K562 (cell line): Measurements from ENCODE around the gene NRARP. TPM values are rescaled to one million over a fixed set of nuclear protein-coding genes. Genes with fewer than 3 reads are reported as not detected.

Experiments
- CBX5 ChIP-seq: IDR thresholded peaks from 2 replicates; pipeline ENCODE4 v1.6.1; 2014; ENCODE audit warnings: low read depth, borderline replicate concordance
- EZH2 ChIP-seq: IDR thresholded peaks from 2 replicates; pipeline ENCODE4 v1.6.1; 2012; ENCODE audit warnings: low read depth, mild to moderate bottlenecking, inconsistent platforms, low read length, borderline replicate concordance
- LCOR ChIP-seq: sonication (generic); formaldehyde crosslinking; IDR thresholded peaks from 2 replicates; pipeline ENCODE4 v1.8.0; 2022; ENCODE audit warnings: mild to moderate bottlenecking, missing genetic modification reagents
- MCM2 ChIP-seq: fragments of 450-650 bp; IDR thresholded peaks from 2 replicates; pipeline ENCODE4 v1.6.1; 2017; ENCODE audit warnings: low read depth, mild to moderate bottlenecking
- NEUROD1 ChIP-seq: fragments of 150-350 bp; IDR thresholded peaks from 2 replicates; pipeline ENCODE4 v1.6.1; 2014; ENCODE audit warnings: borderline replicate concordance, low read length, low read depth; ENCODE audit not compliant: partially characterized antibody
- NFE2 ChIP-seq: IDR thresholded peaks from 2 replicates; pipeline ENCODE4 v1.6.1; 2014; ENCODE audit warnings: antibody characterized with exemption, low read depth
- NFE2L1 ChIP-seq: fragments of 450-650 bp; IDR thresholded peaks from 2 replicates; pipeline ENCODE4 v1.6.1; 2016; ENCODE audit warnings: missing genetic modification characterization, low read depth, mild to moderate bottlenecking, missing compliant biosample characterization, moderate library complexity, borderline replicate concordance
- RAD21 ChIP-seq, 2 experiments: fragments of 250-450 bp in 1 of 2; fragments of 450-650 bp in 1 of 2; sonication (Bioruptor Pico) in 1 of 2; formaldehyde crosslinking in 1 of 2; IDR thresholded peaks in 1 of 2; conservative IDR thresholded peaks in 1 of 2; 2 replicates each; pipeline versions ENCODE4 v1.4.0 to v1.8.0; 2020 to 2022; ENCODE audit warnings: mild to moderate bottlenecking in 2 of 2, moderate library complexity in 1 of 2
- SAFB2 ChIP-seq: fragments of 200-400 bp; formaldehyde crosslinking; IDR thresholded peaks from 2 replicates; pipeline ENCODE4 v1.6.1; 2018; ENCODE audit warnings: borderline replicate concordance, low read length, low read depth, moderate library complexity; ENCODE audit not compliant: severe bottlenecking
- ZBED1 ChIP-seq: IDR thresholded peaks from 2 replicates; pipeline ENCODE4 v1.6.1; 2014
- ZNF695 ChIP-seq: fragments of 450-650 bp; formaldehyde crosslinking; IDR thresholded peaks from 2 replicates; pipeline ENCODE4 v1.4.0; 2020; ENCODE audit warnings: mild to moderate bottlenecking, moderate library complexity
- polyA plus RNA-seq, 8 experiments: library from polyadenylated mRNA; depleted of rRNA in 4 of 8; stranded (reverse) in 5 of 8; unstranded in 3 of 8; fragments of >200 nt; fragmentation: Nextera tagmentation in 2 of 8; fragmentation: Illumina TruSeq in 1 of 8; extraction: Ambion mirVana in 2 of 8; extraction: Trizol in 1 of 8; gene quantifications; 2 replicates each; pipeline versions ENCODE4 v1.2.1 to v1.2.3, GENCODE V29; 2011 to 2014; ENCODE audit warnings: inconsistent platforms in 1 of 8, missing spikeins in 1 of 8
- total RNA-seq, 7 experiments: library from RNA; depleted of rRNA in 6 of 7; stranded (reverse); fragments of >200 nt in 6 of 7; fragmentation: Illumina TruSeq in 2 of 7; extraction: Trizol in 2 of 7; gene quantifications; 2 replicates each; pipeline versions ENCODE4 v1.2.1 to v1.2.3, GENCODE V29; 2011 to 2021; ENCODE audit warnings: low replicate concordance in 1 of 7
- TF ChIP-seq, protein P1 (sequence below): fragments of 200-400 bp; formaldehyde crosslinking; IDR thresholded peaks from 2 replicates; pipeline ENCODE4 v1.6.1; 2017; ENCODE audit warnings: mild to moderate bottlenecking, low read depth, low read length, moderate library complexity
- TF ChIP-seq, protein P2 (sequence below): fragments of 450-650 bp; conservative IDR thresholded peaks from 2 replicates; pipeline ENCODE4 v1.6.1; 2016; ENCODE audit warnings: missing genetic modification characterization, low read depth, mild to moderate bottlenecking, control low read depth, missing compliant biosample characterization
- TF ChIP-seq, protein P3 (sequence below), 2 experiments: fragments of 450-650 bp; formaldehyde crosslinking in 1 of 2; IDR thresholded peaks; 2 replicates each; pipeline versions ENCODE4 v1.4.0 to v1.6.1; 2014 to 2020; ENCODE audit warnings: mild to moderate bottlenecking in 2 of 2, borderline replicate concordance in 1 of 2, low read depth in 1 of 2

The NRARP gene
- total and polyA plus RNA-seq, 9 of the 15 experiments (the other 6 are each of a cell fraction or from before 2014, with no cell fraction given) = 2.0 to 24.5 (median 7.2) TPM; not detected in 2

DNA sequence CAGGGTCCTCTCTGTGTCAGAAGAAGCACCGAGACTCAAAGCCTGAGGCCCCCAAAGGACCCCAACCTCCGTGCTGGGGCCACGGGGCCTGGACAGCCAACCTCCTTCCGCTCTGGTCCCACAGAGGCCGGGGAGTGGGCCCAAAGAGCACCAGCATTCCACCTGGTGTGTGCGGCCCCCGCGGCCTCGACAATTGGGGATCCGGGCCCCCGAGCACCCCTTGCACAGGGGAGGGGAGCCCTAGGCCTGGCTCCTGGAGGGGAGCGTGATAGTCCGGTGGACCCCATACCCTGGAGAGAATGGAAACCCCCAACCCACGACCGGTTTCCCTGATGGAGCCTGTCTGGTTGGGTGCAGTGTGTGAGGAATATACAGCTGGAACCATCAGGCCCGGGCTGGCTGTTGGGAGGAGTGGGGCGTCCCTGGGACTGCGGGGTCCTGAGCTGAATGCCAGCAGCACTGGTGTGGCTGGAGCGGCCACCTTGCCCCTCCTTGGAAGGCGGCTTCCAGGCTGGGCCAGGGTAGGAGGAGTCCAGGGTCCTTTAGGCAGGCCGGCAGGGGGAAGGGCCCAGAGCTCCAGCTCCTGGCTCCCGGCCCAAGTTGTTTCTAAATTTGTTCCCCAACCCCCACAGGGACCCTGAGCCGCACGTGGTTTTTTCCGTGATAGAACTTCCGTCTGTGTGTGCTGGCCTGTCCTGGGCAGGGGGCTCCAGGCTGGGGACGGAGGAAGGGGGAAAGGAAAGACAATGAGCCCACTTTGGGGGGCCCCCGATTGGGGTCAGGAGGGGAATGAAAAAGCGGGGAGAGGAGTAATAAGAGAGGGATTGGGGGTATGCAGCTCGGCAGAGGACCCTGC lies 25.4 kb downstream of the NRARP start (continued):
- TF ChIP-seq RAD21 (CRISPR knock-in tag; conservative IDR thresholded peaks at IDR 0.05 in 1 of 2, IDR thresholded peaks at IDR 0.05 in 1 of 2) (0 out of 4 replicates have a peak, but pooled peaks of 1 of the 2 experiments have one; percentile 4), LCOR (CRISPR knock-in tag) (no peak), CBX5 (no peak), EZH2 (no peak), ZBED1 (no peak), NFE2 (no peak), NFE2L1 (tag) (no peak), MCM2 (no peak), SAFB2 (no peak), NEUROD1 (no peak), ZNF695 (CRISPR knock-in tag) (no peak)
- TF ChIP-seq, protein P1, sequence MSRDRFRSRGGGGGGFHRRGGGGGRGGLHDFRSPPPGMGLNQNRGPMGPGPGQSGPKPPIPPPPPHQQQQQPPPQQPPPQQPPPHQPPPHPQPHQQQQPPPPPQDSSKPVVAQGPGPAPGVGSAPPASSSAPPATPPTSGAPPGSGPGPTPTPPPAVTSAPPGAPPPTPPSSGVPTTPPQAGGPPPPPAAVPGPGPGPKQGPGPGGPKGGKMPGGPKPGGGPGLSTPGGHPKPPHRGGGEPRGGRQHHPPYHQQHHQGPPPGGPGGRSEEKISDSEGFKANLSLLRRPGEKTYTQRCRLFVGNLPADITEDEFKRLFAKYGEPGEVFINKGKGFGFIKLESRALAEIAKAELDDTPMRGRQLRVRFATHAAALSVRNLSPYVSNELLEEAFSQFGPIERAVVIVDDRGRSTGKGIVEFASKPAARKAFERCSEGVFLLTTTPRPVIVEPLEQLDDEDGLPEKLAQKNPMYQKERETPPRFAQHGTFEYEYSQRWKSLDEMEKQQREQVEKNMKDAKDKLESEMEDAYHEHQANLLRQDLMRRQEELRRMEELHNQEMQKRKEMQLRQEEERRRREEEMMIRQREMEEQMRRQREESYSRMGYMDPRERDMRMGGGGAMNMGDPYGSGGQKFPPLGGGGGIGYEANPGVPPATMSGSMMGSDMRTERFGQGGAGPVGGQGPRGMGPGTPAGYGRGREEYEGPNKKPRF = no peak
- TF ChIP-seq, protein P2, sequence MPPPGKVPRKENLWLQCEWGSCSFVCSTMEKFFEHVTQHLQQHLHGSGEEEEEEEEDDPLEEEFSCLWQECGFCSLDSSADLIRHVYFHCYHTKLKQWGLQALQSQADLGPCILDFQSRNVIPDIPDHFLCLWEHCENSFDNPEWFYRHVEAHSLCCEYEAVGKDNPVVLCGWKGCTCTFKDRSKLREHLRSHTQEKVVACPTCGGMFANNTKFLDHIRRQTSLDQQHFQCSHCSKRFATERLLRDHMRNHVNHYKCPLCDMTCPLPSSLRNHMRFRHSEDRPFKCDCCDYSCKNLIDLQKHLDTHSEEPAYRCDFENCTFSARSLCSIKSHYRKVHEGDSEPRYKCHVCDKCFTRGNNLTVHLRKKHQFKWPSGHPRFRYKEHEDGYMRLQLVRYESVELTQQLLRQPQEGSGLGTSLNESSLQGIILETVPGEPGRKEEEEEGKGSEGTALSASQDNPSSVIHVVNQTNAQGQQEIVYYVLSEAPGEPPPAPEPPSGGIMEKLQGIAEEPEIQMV (tag) = no peak
- TF ChIP-seq, protein P3, sequence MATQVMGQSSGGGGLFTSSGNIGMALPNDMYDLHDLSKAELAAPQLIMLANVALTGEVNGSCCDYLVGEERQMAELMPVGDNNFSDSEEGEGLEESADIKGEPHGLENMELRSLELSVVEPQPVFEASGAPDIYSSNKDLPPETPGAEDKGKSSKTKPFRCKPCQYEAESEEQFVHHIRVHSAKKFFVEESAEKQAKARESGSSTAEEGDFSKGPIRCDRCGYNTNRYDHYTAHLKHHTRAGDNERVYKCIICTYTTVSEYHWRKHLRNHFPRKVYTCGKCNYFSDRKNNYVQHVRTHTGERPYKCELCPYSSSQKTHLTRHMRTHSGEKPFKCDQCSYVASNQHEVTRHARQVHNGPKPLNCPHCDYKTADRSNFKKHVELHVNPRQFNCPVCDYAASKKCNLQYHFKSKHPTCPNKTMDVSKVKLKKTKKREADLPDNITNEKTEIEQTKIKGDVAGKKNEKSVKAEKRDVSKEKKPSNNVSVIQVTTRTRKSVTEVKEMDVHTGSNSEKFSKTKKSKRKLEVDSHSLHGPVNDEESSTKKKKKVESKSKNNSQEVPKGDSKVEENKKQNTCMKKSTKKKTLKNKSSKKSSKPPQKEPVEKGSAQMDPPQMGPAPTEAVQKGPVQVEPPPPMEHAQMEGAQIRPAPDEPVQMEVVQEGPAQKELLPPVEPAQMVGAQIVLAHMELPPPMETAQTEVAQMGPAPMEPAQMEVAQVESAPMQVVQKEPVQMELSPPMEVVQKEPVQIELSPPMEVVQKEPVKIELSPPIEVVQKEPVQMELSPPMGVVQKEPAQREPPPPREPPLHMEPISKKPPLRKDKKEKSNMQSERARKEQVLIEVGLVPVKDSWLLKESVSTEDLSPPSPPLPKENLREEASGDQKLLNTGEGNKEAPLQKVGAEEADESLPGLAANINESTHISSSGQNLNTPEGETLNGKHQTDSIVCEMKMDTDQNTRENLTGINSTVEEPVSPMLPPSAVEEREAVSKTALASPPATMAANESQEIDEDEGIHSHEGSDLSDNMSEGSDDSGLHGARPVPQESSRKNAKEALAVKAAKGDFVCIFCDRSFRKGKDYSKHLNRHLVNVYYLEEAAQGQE (IDR thresholded peaks at IDR 0.05; ENCODE audit: borderline replicate concordance) = 0 out of 2 replicates have a peak, but pooled peaks have one; percentile 25
- TF ChIP-seq, protein P3 (CRISPR knock-in tag; IDR thresholded peaks at IDR 0.05; ENCODE audit: low read depth) = 0 out of 2 replicates have a peak, but pooled peaks have one; percentile 11
